SK-N-MC (cell line): Measurements from ENCODE around the gene SPRED1.

Source experiments
- EZH2 ChIP-seq: fragments of 200-600 bp; sonication (generic); IDR thresholded peaks from one replicate; pipeline ENCODE4 v1.6.1; 2017; ENCODE audit warnings: antibody characterized with exemption
- FOXP2 ChIP-seq: optimal IDR thresholded peaks from 2 replicates; pipeline ENCODE3; 2011; ENCODE audit warnings: mild to moderate bottlenecking, moderate library complexity; ENCODE audit not compliant: insufficient read depth; ENCODE audit errors: extremely low read length, control extremely low read depth
- POLR2AphosphoS5 ChIP-seq: IDR thresholded peaks from 2 replicates; pipeline ENCODE4 v1.6.1; 2012; ENCODE audit warnings: mild to moderate bottlenecking, low read depth, low read length, borderline replicate concordance

- TF ChIP-seq FOXP2 (no peak), POLR2AphosphoS5 (no peak), EZH2 (no peak)
These were observed 34.6 kb upstream of the SPRED1 start for GRCh38 chr15:38217788-38218609.
